ENCODE results near the gene PROZ. TPM values are rescaled to one million over a fixed set of nuclear protein-coding genes. Genes with fewer than 3 reads are reported as not detected.

The PROZ gene
- total and polyA plus RNA-seq, 9 of the 15 experiments (the other 6 are each of a cell fraction or from before 2014, with no cell fraction given) = not detected

- no peak for TF ChIP-seq ARID4B (CRISPR knock-in tag; IDR thresholded peaks at IDR 0.05)
- no peak for TF ChIP-seq NR1H2 (CRISPR knock-in tag; IDR thresholded peaks at IDR 0.05)
- TF ChIP-seq MAZ (CRISPR knock-in tag; conservative IDR thresholded peaks at IDR 0.05 in 1 of 2, IDR thresholded peaks at IDR 0.05 in 1 of 2) = peak in 1 of 2 experiments; percentile 47; a peak in 2 of 4 replicates
- TF ChIP-seq TAF7 (tag; IDR thresholded peaks at IDR 0.05) = no peak
- peak; percentile 90 for TF ChIP-seq CXXC5 (CRISPR knock-in tag; IDR thresholded peaks at IDR 0.05)
- TF ChIP-seq STAT5A (IDR thresholded peaks at IDR 0.05; ENCODE audit: borderline replicate concordance, low read length) = peak; percentile 44; the same call in 1 of the 2 replicates
- no peak for TF ChIP-seq REST (IDR thresholded peaks at IDR 0.05; ENCODE audit: borderline replicate concordance)
- no peak for TF ChIP-seq REST (CRISPR knock-in tag; IDR thresholded peaks at IDR 0.05; ENCODE audit: low read depth)
- no peak for TF ChIP-seq TRIM25 (IDR thresholded peaks at IDR 0.05; ENCODE audit: borderline replicate concordance)
- no peak for TF ChIP-seq BRD9 (IDR thresholded peaks at IDR 0.05; ENCODE audit: low read depth, partially characterized antibody)
- no peak for TF ChIP-seq C11orf30 (IDR thresholded peaks at IDR 0.05; ENCODE audit: low read depth)
- no peak for TF ChIP-seq ZNF239 (CRISPR knock-in tag; IDR thresholded peaks at IDR 0.05)
- TF ChIP-seq DPF2 (IDR thresholded peaks at IDR 0.05) = peak; percentile 43; the same call in 1 of the 2 replicates
- TF ChIP-seq SRF (CRISPR knock-in tag; IDR thresholded peaks at IDR 0.05) = peak in 1 of 2 experiments; percentile 28; a peak in 1 of 4 replicates
These were observed 61.7 kb downstream of the PROZ start (continued) for GRCh38 chr13:113220141-113220598.

Data from K562 (cell line).